Measurements from ENCODE around the gene SMIM20. TPM values are rescaled to one million over a fixed set of nuclear protein-coding genes. Genes with fewer than 3 reads are reported as not detected.

The SMIM20 gene
- total and polyA plus RNA-seq, 2 of the 4 experiments (the other 2 are of a cell fraction), result 13.6 to 23.1 TPM

- dilution Hi-C loops (cut with HindIII; ENCODE audit: low sequenced_read_pairs, unreplicated experiment), result no loop called here
- Histone ChIP-seq H2AFZ (replicated peaks; ENCODE audit: low read length, poor library complexity) (no peak overlapping the region), H3K4me1 (ENCODE audit: control insufficient read depth, insufficient read depth, low read length) (peaks cover 8% of the 10 kb centered on the region), H2BK120ac (ENCODE audit: low read depth, low read length) (no peak overlapping the region), H4K91ac (ENCODE audit: insufficient read depth, low read depth, low read length) (no peak overlapping the region), H4K20me1 (ENCODE audit: insufficient read depth, low read length) (no peaks in the 10 kb centered on the region), H3K27ac (ENCODE audit: insufficient read depth, low read length) (no peak overlapping the region), H3K9ac (ENCODE audit: low read depth, low read length) (no peak overlapping the region), H3K4me2 (ENCODE audit: low read depth, low read length) (no peak overlapping the region; the same call in 1 of the 2 replicates), H4K5ac (ENCODE audit: low read depth, low read length) (no peak overlapping the region), H3K4ac (ENCODE audit: low read depth, low read length) (no peak overlapping the region), H3K36me3 (ENCODE audit: control insufficient read depth, insufficient read depth, low read length) (no peaks in the 10 kb centered on the region), H3K9me3 (ENCODE audit: control insufficient read depth, insufficient read depth, low read length) (no peaks in the 10 kb centered on the region), H3K79me1 (ENCODE audit: low read depth in 1 of 2, low read length in 2 of 2) (no peaks in the 10 kb centered on the region), H2AK5ac (ENCODE audit: low read depth, low read length) (no peak overlapping the region), H3K18ac (ENCODE audit: low read depth, low read length) (no peak overlapping the region), H3K56ac (ENCODE audit: extremely low read depth, insufficient read depth, low read length) (no peak overlapping the region), H2BK15ac (ENCODE audit: low read depth, low read length) (no peak overlapping the region), H3K23ac (ENCODE audit: low read depth, low read length) (no peak overlapping the region), H3K14ac (replicated peaks; ENCODE audit: low read depth, low read length) (no peak overlapping the region), H3K9me1 (ENCODE audit: insufficient read depth, low read length) (no peaks in the 10 kb centered on the region), H2BK5ac (ENCODE audit: low read depth, low read length, poor library complexity, severe bottlenecking) (peak overlapping the region; percentile 56), H3K27me3 (ENCODE audit: control insufficient read depth, insufficient read depth, low read length) (peaks cover 5% of the 10 kb centered on the region), H4K8ac (ENCODE audit: low read depth in 2 of 2, low read length in 2 of 2) (no peak overlapping the region), H3K4me3 (ENCODE audit: insufficient read depth, low read depth, low read length) (no peak overlapping the region), H2AK9ac (replicated peaks; ENCODE audit: low read depth, low read length, poor library complexity) (no peak overlapping the region), H2BK20ac (ENCODE audit: low read depth, low read length) (no peak overlapping the region)
- no TSS peak for BruUV-seq (replicated peaks)
- ChIA-PET CTCF (no interaction called here), POLR2A (ENCODE audit: unreplicated experiment) (no interaction called here)
- no CpG with 5 or more reads among the region's 3 CpGs for WGBS, 2 experiments (ENCODE audit: extremely low coverage in 2 of 2, insufficient read length in 1 of 2)
- ATAC-seq (ENCODE audit: low read depth), result peak; percentile 61
- intact Hi-C loops (cut with micrococcal nuclease), result no loop called here
- TF ChIP-seq CEBPB (IDR thresholded peaks at IDR 0.05; ENCODE audit: low read depth, low read length), result peak; percentile 70
- no peak for TF ChIP-seq MAFK (IDR thresholded peaks at IDR 0.05; ENCODE audit: low read depth, low read length)
- no peak for TF ChIP-seq RCOR1 (IDR thresholded peaks at IDR 0.05; ENCODE audit: insufficient replicate concordance, low read length)
- no peak for TF ChIP-seq MXI1 (IDR thresholded peaks at IDR 0.05; ENCODE audit: borderline replicate concordance, low read depth, low read length)
- no peak for TF ChIP-seq FOS (IDR thresholded peaks at IDR 0.05; ENCODE audit: low read depth, low read length)
- no peak for TF ChIP-seq RFX5 (IDR thresholded peaks at IDR 0.05; ENCODE audit: low read depth, low read length)
- TF ChIP-seq SMC3 (IDR thresholded peaks at IDR 0.05; ENCODE audit: low read depth, low read length), result no peak
- TF ChIP-seq USF2 (IDR thresholded peaks at IDR 0.05; ENCODE audit: low read depth, low read length), result no peak
- no peak for TF ChIP-seq BHLHE40 (IDR thresholded peaks at IDR 0.05; ENCODE audit: low read depth, low read length)
- peak; percentile 77 for DNase-seq
- in situ Hi-C loops (cut with MboI; ENCODE audit: low sequenced_read_pairs), result no loop called here
Measured at GRCh38 chr4:25938787-25939186, 24.8 kb downstream of the SMIM20 start.

Measured in IMR-90 (cell line).